GM18520 (cell line): ENCODE measurements around the gene B4GALT6.
"Not testable (repeated sequence)": the region's sequence is repeated elsewhere in the genome, so short reads cannot be mapped to it uniquely, and the experiment has no call there.

Experiments used
- ATAC-seq: cut with Tn5 transposase; IDR thresholded peaks from one replicate; pipeline ENCODE4 v1.9.1; 2021; ENCODE audit not compliant: unreplicated experiment

The B4GALT6 gene

GRCh38 chr18:31684279-31685096 is at the start of gene B4GALT6:
TSS of gene B4GALT6 (minus strand) at chr18:31684581. CDS start at chr18:31684426, 155 bp downstream.
- ATAC-seq = peak; percentile 34

GRCh38 chr18:31731628-31732027 is 47.2 kb upstream of the B4GALT6 start:
- no peak for ATAC-seq

GRCh38 chr18:31729196-31729595 is 44.8 kb upstream of the B4GALT6 start:
- ATAC-seq = not testable (repeated sequence)

GRCh38 chr18:31723990-31724711 is 39.8 kb upstream of the B4GALT6 start:
- ATAC-seq = no peak

- no peak for ATAC-seq
Observed at GRCh38 chr18:31723639-31723989, 39.2 kb upstream of the B4GALT6 start.

- ATAC-seq = peak; percentile 99
Observed at GRCh38 chr18:31722369-31722957, 38.1 kb upstream of the B4GALT6 start.

GRCh38 chr18:31721601-31722000 is 37.2 kb upstream of the B4GALT6 start:
- no peak for ATAC-seq

- no peak for ATAC-seq
Observed at GRCh38 chr18:31720867-31721266, 36.5 kb upstream of the B4GALT6 start.

GRCh38 chr18:31719363-31720006 is 35.1 kb upstream of the B4GALT6 start:
- no peak for ATAC-seq

GRCh38 chr18:31718386-31718785 is 34.0 kb upstream of the B4GALT6 start:
- ATAC-seq = no peak

- peak; percentile 34 for ATAC-seq
Observed at GRCh38 chr18:31716362-31716761, 32.0 kb upstream of the B4GALT6 start.

- no peak for ATAC-seq
Observed at GRCh38 chr18:31711365-31712172, 27.2 kb upstream of the B4GALT6 start.

GRCh38 chr18:31710826-31711225 is 26.4 kb upstream of the B4GALT6 start:
- no peak for ATAC-seq

- ATAC-seq = no peak
Observed at GRCh38 chr18:31707815-31708214, 23.4 kb upstream of the B4GALT6 start.

GRCh38 chr18:31702449-31702848 is 18.1 kb upstream of the B4GALT6 start:
- ATAC-seq = no peak

- no peak for ATAC-seq
Observed at GRCh38 chr18:31701744-31702143, 17.4 kb upstream of the B4GALT6 start.

GRCh38 chr18:31700990-31701389 is 16.6 kb upstream of the B4GALT6 start:
- ATAC-seq = no peak

- no peak for ATAC-seq
Observed at GRCh38 chr18:31697351-31698298, 13.2 kb upstream of the B4GALT6 start.

GRCh38 chr18:31695989-31696388 is 11.6 kb upstream of the B4GALT6 start:
- ATAC-seq = no peak
